Measurements from ENCODE around the gene FUS.
A peak's percentile ranks its signal among the peaks of the same experiment; 100 is the strongest.

FUS gene

GRCh38 chr16:31213877-31214707, 34.2 kb downstream of the FUS start, which contains the start of gene TRIM72:
Gene TRIM72, plus strand, starts transcription at chr16:31214119. Its CDS starts 620 bp downstream, at chr16:31214739.
- Histone ChIP-seq H3K4me3 (ENCODE audit: low read depth, low read length) (peak within 1 kb of the TSS; percentile 67), H3K9me3 (ENCODE audit: control insufficient read depth, insufficient read depth, low read length) (no peaks in the 10 kb centered on the region), H3K9ac (ENCODE audit: low read depth, low read length) (peak within 1 kb of the TSS; percentile 34; the same call in 1 of the 2 replicates), H3K27me3 (ENCODE audit: control insufficient read depth, insufficient read depth, low read length) (peaks cover 44% of the 10 kb centered on the region), H3K27ac (ENCODE audit: low read depth, low read length) (no peak within 1 kb of the TSS), H3K36me3 (ENCODE audit: control insufficient read depth, insufficient read depth, low read length) (no peaks in the 10 kb centered on the region), H3K4me1 (ENCODE audit: control insufficient read depth, insufficient read depth, low read length) (peaks cover 26% of the 10 kb centered on the region)

- Histone ChIP-seq H3K27me3 (ENCODE audit: control insufficient read depth, insufficient read depth, low read length) (peaks cover 44% of the 10 kb centered on the region), H3K27ac (ENCODE audit: low read depth, low read length) (no peak overlapping the region), H3K4me3 (ENCODE audit: low read depth, low read length) (peak overlapping the region; percentile 67), H3K36me3 (ENCODE audit: control insufficient read depth, insufficient read depth, low read length) (no peaks in the 10 kb centered on the region), H3K9ac (ENCODE audit: low read depth, low read length) (peak overlapping the region; percentile 34; the same call in 1 of the 2 replicates), H3K9me3 (ENCODE audit: control insufficient read depth, insufficient read depth, low read length) (no peaks in the 10 kb centered on the region), H3K4me1 (ENCODE audit: control insufficient read depth, insufficient read depth, low read length) (peaks cover 26% of the 10 kb centered on the region)
These were observed 34.9 kb downstream of the FUS start for GRCh38 chr16:31214708-31215286.

- Histone ChIP-seq H3K27ac (ENCODE audit: low read depth, low read length) (no peak overlapping the region), H3K4me3 (ENCODE audit: low read depth, low read length) (peak overlapping the region; percentile 67), H3K4me1 (ENCODE audit: control insufficient read depth, insufficient read depth, low read length) (peaks cover 26% of the 10 kb centered on the region), H3K27me3 (ENCODE audit: control insufficient read depth, insufficient read depth, low read length) (peaks cover 44% of the 10 kb centered on the region), H3K36me3 (ENCODE audit: control insufficient read depth, insufficient read depth, low read length) (no peaks in the 10 kb centered on the region), H3K9me3 (ENCODE audit: control insufficient read depth, insufficient read depth, low read length) (no peaks in the 10 kb centered on the region), H3K9ac (ENCODE audit: low read depth, low read length) (no peak overlapping the region)
These were observed 35.6 kb downstream of the FUS start for GRCh38 chr16:31215287-31216162.

GRCh38 chr16:31216422-31217135, 36.6 kb downstream of the FUS start, which contains the start of gene PYDC1:
Gene PYDC1, minus strand, starts transcription at chr16:31217135. Its CDS starts 107 bp downstream, at chr16:31217028.
- H3K4me1 ChIP-seq (ENCODE audit: control insufficient read depth, insufficient read depth, low read length), result peaks cover 26% of the 10 kb centered on the region
- H3K9ac ChIP-seq (ENCODE audit: low read depth, low read length), result no peak within 1 kb of the TSS
- H3K27ac ChIP-seq (ENCODE audit: low read depth, low read length), result no peak within 1 kb of the TSS
- peak within 1 kb of the TSS; percentile 67 for H3K4me3 ChIP-seq (ENCODE audit: low read depth, low read length)
- no peaks in the 10 kb centered on the region for H3K36me3 ChIP-seq (ENCODE audit: control insufficient read depth, insufficient read depth, low read length)
- peaks cover 44% of the 10 kb centered on the region for H3K27me3 ChIP-seq (ENCODE audit: control insufficient read depth, insufficient read depth, low read length)
- no peaks in the 10 kb centered on the region for H3K9me3 ChIP-seq (ENCODE audit: control insufficient read depth, insufficient read depth, low read length)

GRCh38 chr16:31217136-31217530, 37.2 kb downstream of the FUS start:
- Histone ChIP-seq H3K4me1 (ENCODE audit: control insufficient read depth, insufficient read depth, low read length) (peaks cover 26% of the 10 kb centered on the region), H3K27ac (ENCODE audit: low read depth, low read length) (no peak overlapping the region), H3K4me3 (ENCODE audit: low read depth, low read length) (peak overlapping the region; percentile 67; the same call in 1 of the 2 replicates), H3K9me3 (ENCODE audit: control insufficient read depth, insufficient read depth, low read length) (no peaks in the 10 kb centered on the region), H3K36me3 (ENCODE audit: control insufficient read depth, insufficient read depth, low read length) (no peaks in the 10 kb centered on the region), H3K9ac (ENCODE audit: low read depth, low read length) (no peak overlapping the region), H3K27me3 (ENCODE audit: control insufficient read depth, insufficient read depth, low read length) (peaks cover 44% of the 10 kb centered on the region)

- H3K9me3 ChIP-seq (ENCODE audit: control insufficient read depth, insufficient read depth, low read length), result no peaks in the 10 kb centered on the region
- no peak overlapping the region for H3K4me3 ChIP-seq (ENCODE audit: low read depth, low read length)
- peaks cover 36% of the 10 kb centered on the region for H3K27me3 ChIP-seq (ENCODE audit: control insufficient read depth, insufficient read depth, low read length)
- no peak overlapping the region for H3K27ac ChIP-seq (ENCODE audit: low read depth, low read length)
- no peaks in the 10 kb centered on the region for H3K36me3 ChIP-seq (ENCODE audit: control insufficient read depth, insufficient read depth, low read length)
- H3K9ac ChIP-seq (ENCODE audit: low read depth, low read length), result no peak overlapping the region
- H3K4me1 ChIP-seq (ENCODE audit: control insufficient read depth, insufficient read depth, low read length), result peaks cover 21% of the 10 kb centered on the region
These were observed 39.3 kb downstream of the FUS start for GRCh38 chr16:31219154-31219741.

- no peak overlapping the region for H3K4me3 ChIP-seq (ENCODE audit: low read depth, low read length)
- peaks cover 16% of the 10 kb centered on the region for H3K27me3 ChIP-seq (ENCODE audit: control insufficient read depth, insufficient read depth, low read length)
- H3K9ac ChIP-seq (ENCODE audit: low read depth, low read length), result no peak overlapping the region
- no peak overlapping the region for H3K27ac ChIP-seq (ENCODE audit: low read depth, low read length)
- no peaks in the 10 kb centered on the region for H3K36me3 ChIP-seq (ENCODE audit: control insufficient read depth, insufficient read depth, low read length)
- peaks cover 6% of the 10 kb centered on the region for H3K4me1 ChIP-seq (ENCODE audit: control insufficient read depth, insufficient read depth, low read length)
- no peaks in the 10 kb centered on the region for H3K9me3 ChIP-seq (ENCODE audit: control insufficient read depth, insufficient read depth, low read length)
These were observed 41.6 kb downstream of the FUS start for GRCh38 chr16:31221357-31222160.

- Histone ChIP-seq H3K4me3 (ENCODE audit: low read depth, low read length) (no peak overlapping the region), H3K9me3 (ENCODE audit: control insufficient read depth, insufficient read depth, low read length) (no peaks in the 10 kb centered on the region), H3K9ac (ENCODE audit: low read depth, low read length) (no peak overlapping the region), H3K27me3 (ENCODE audit: control insufficient read depth, insufficient read depth, low read length) (peaks cover 1% of the 10 kb centered on the region; the same call in 1 of the 2 replicates), H3K36me3 (ENCODE audit: control insufficient read depth, insufficient read depth, low read length) (no peaks in the 10 kb centered on the region), H3K27ac (ENCODE audit: low read depth, low read length) (no peak overlapping the region), H3K4me1 (ENCODE audit: control insufficient read depth, insufficient read depth, low read length) (no peaks in the 10 kb centered on the region)
These were observed 43.1 kb downstream of the FUS start for GRCh38 chr16:31223044-31223443.

GRCh38 chr16:31224092-31224955, 44.4 kb downstream of the FUS start:
- Histone ChIP-seq H3K4me1 (ENCODE audit: control insufficient read depth, insufficient read depth, low read length) (no peaks in the 10 kb centered on the region), H3K4me3 (ENCODE audit: low read depth, low read length) (no peak overlapping the region), H3K27me3 (ENCODE audit: control insufficient read depth, insufficient read depth, low read length) (no peaks in the 10 kb centered on the region), H3K9ac (ENCODE audit: low read depth, low read length) (no peak overlapping the region), H3K36me3 (ENCODE audit: control insufficient read depth, insufficient read depth, low read length) (no peaks in the 10 kb centered on the region), H3K27ac (ENCODE audit: low read depth, low read length) (no peak overlapping the region), H3K9me3 (ENCODE audit: control insufficient read depth, insufficient read depth, low read length) (no peaks in the 10 kb centered on the region)

All from HUES48 (cell line).